ENCODE results near the gene BAIAP3. TPM values are rescaled to one million over a fixed set of nuclear protein-coding genes. Genes with fewer than 3 reads are reported as not detected.
A peak's percentile ranks its signal among the peaks of the same experiment; 100 is the strongest.

The BAIAP3 gene
- total and polyA plus RNA-seq, 2 of the 8 experiments (the other 6 are each of a cell fraction or from before 2014, with no cell fraction given), result 2.9 to 6.8 TPM

GRCh38 chr16:1289477-1289866 is 44.0 kb upstream of the BAIAP3 start:
- H3K23ac ChIP-seq (ENCODE audit: insufficient read length), result no peak overlapping the region
- H4K20me1 ChIP-seq (replicated peaks in 1 of 2; ENCODE audit: control insufficient read depth in 1 of 2, insufficient read depth in 2 of 2, low read length in 2 of 2), result peaks cover 0 to 2% of the 10 kb centered on the region in 2 experiments
- no peak overlapping the region for H3K56ac ChIP-seq (replicated peaks; ENCODE audit: insufficient read length, low read depth, low read length)
- no peak overlapping the region for H3K4ac ChIP-seq (replicated peaks; ENCODE audit: insufficient read length, low read depth, low read length)
- no peak overlapping the region for H2BK120ac ChIP-seq (replicated peaks; ENCODE audit: low read depth, low read length)
- H3K18ac ChIP-seq (ENCODE audit: extremely low read depth, low read length), result no peak overlapping the region; the same call in 1 of the 2 replicates
- no peak overlapping the region for H3K9ac ChIP-seq (replicated peaks in 1 of 4; ENCODE audit: extremely low read depth in 1 of 4, low read depth in 3 of 4, low read length in 3 of 4)
- no peaks in the 10 kb centered on the region for H3K79me2 ChIP-seq (ENCODE audit: control insufficient read depth in 1 of 2, insufficient read depth in 2 of 2, low read length in 2 of 2)
- no peaks in the 10 kb centered on the region for H3K36me3 ChIP-seq (ENCODE audit: control insufficient read depth in 2 of 4, insufficient read depth in 4 of 4, low read length in 3 of 4)
- DNase-seq (ENCODE audit: low read depth in 1 of 2, low spot score in 2 of 2) (no peak), FAIRE-seq (no peak)
- H3K27ac ChIP-seq (ENCODE audit: low read depth, low read length), result no peak overlapping the region
- no peak overlapping the region for H2AK5ac ChIP-seq (ENCODE audit: low read depth, low read length)
- 28% methylated on average over 4 of the region's 17 CpGs; no CpG with 5 or more reads in 1 of the 2 experiments for WGBS, 2 experiments (ENCODE audit: extremely low coverage in 1 of 2, insufficient coverage in 1 of 2, insufficient read length in 1 of 2, insufficient replicate concordance in 2 of 2, low coverage in 1 of 2, low lambda C conversion rate in 2 of 2, missing lambda C conversion rate in 1 of 2)
- no peak overlapping the region for H4K5ac ChIP-seq (ENCODE audit: insufficient read length, low read depth, low read length)
- H2BK5ac ChIP-seq (ENCODE audit: low read depth, low read length), result no peak overlapping the region
- H3K79me1 ChIP-seq (ENCODE audit: low read depth, low read length), result no peaks in the 10 kb centered on the region
- peaks cover 7 to 39% (median 26%) of the 10 kb centered on the region in 4 experiments for H3K27me3 ChIP-seq (replicated peaks in 1 of 4; ENCODE audit: control insufficient read depth in 3 of 4, extremely low read depth in 1 of 4, insufficient read depth in 3 of 4, low read length in 3 of 4)
- no peak overlapping the region for H3K14ac ChIP-seq (ENCODE audit: insufficient read length)
- no peaks in the 10 kb centered on the region for H3K9me3 ChIP-seq (ENCODE audit: insufficient read depth in 2 of 2, low read depth in 1 of 2, low read length in 1 of 2)
- H3K23me2 ChIP-seq (ENCODE audit: low read depth, low read length), result peaks cover 3% of the 10 kb centered on the region; the same call in 1 of the 2 replicates
- H4K91ac ChIP-seq (replicated peaks; ENCODE audit: insufficient read length, low read length), result no peak overlapping the region
- no peak for TF ChIP-seq ZNF274 (IDR thresholded peaks at IDR 0.05; ENCODE audit: borderline replicate concordance, extremely low read depth, low read length)
- no peak for TF ChIP-seq JUND (IDR thresholded peaks at IDR 0.05; ENCODE audit: low read length)
- 0 out of 2 replicates have a peak, but pooled peaks have one; percentile 18 for TF ChIP-seq MAX (IDR thresholded peaks at IDR 0.05)
- 0 out of 4 replicates have a peak, but pooled peaks of 1 of the 2 experiments have one; percentile 2 for TF ChIP-seq SIN3A (conservative IDR thresholded peaks at IDR 0.05 in 1 of 2, IDR thresholded peaks at IDR 0.05 in 1 of 2; ENCODE audit: low read depth in 1 of 2, low read length in 2 of 2)
- TF ChIP-seq KDM1A (IDR thresholded peaks at IDR 0.05; ENCODE audit: borderline replicate concordance, low read length), result no peak
- no peak overlapping the region for H4K8ac ChIP-seq (ENCODE audit: extremely low read depth, insufficient read depth, low read length)
- no peak overlapping the region for H2AFZ ChIP-seq (ENCODE audit: low read length)
- no peak overlapping the region for H2BK12ac ChIP-seq (ENCODE audit: low read depth, low read length)
- H3K4me3 ChIP-seq (ENCODE audit: extremely low read depth in 1 of 4, insufficient read depth in 2 of 4, low read depth in 3 of 4, low read length in 4 of 4), result peak overlapping the region; percentile 12 to 55 (median 26); a peak in 6 of 8 replicates
- H2BK15ac ChIP-seq (ENCODE audit: low read length), result no peak overlapping the region
- no peak overlapping the region for H2BK20ac ChIP-seq (ENCODE audit: low read length)
- H3K4me2 ChIP-seq (ENCODE audit: insufficient read depth in 1 of 2, low read depth in 2 of 2, low read length in 2 of 2), result peak overlapping the region; percentile 51 to 73
- peaks cover 3 to 24% (median 12%) of the 10 kb centered on the region in 4 experiments; a peak in 6 of 7 replicates for H3K4me1 ChIP-seq (replicated peaks in 1 of 4; ENCODE audit: control insufficient read depth in 3 of 4, insufficient read depth in 4 of 4, low read length in 3 of 4)
- ChIA-PET POLR2A (ENCODE audit: partially characterized antibody) (interaction anchor here (0.6 to 1.3 kb wide), 5 partner anchors 12 to 887 kb away, joined by 3 read pairs; no protein-coding TSS in a partner anchor), CTCF (ENCODE audit: partially characterized antibody) (interaction anchor here (0.6 to 4.7 kb wide), 9 partner anchors 9 to 416 kb away, joined by 3 to 35 read pairs (median 4); partner anchors contain the start of gene MAPK8IP3)
